Loucy (cell line): ENCODE measurements around the gene NCAPD2.

Experiments
- H2AFZ ChIP-seq: fragments of 200-600 bp; sonication (generic); 2 replicates; pipeline ENCODE4 v1.6.0; 2016; ENCODE audit warnings: antibody characterized with exemption, mild to moderate bottlenecking, low read length, moderate library complexity
- H3F3A ChIP-seq: fragments of 200-600 bp; 2 replicates; pipeline ENCODE4 v1.6.0; 2016; ENCODE audit warnings: antibody characterized with exemption, low read depth, mild to moderate bottlenecking
- H3K27me3 ChIP-seq: fragments of 200-600 bp; sonication (generic); 2 replicates; pipeline ENCODE4 v1.6.1; 2014; ENCODE audit warnings: low read length, mild to moderate bottlenecking; ENCODE audit not compliant: insufficient read depth, poor library complexity, severe bottlenecking
- H3K36me3 ChIP-seq: fragments of 200-600 bp; sonication (generic); 2 replicates; pipeline ENCODE4 v1.6.1; 2016; ENCODE audit warnings: low read length; ENCODE audit not compliant: insufficient read depth
- H3K4me1 ChIP-seq: fragments of 200-600 bp; sonication (generic); 2 replicates; pipeline ENCODE4 v1.5.1; 2014; ENCODE audit warnings: low read length, mild to moderate bottlenecking; ENCODE audit not compliant: insufficient read depth, poor library complexity, severe bottlenecking
- H3K4me2 ChIP-seq: fragments of 200-600 bp; sonication (generic); 2 replicates; pipeline ENCODE4 v1.6.0; 2014; ENCODE audit warnings: antibody characterized with exemption, low read length, low read depth, mild to moderate bottlenecking; ENCODE audit not compliant: poor library complexity, severe bottlenecking
- H3K4me3 ChIP-seq: fragments of 200-600 bp; sonication (generic); 2 replicates; pipeline ENCODE4 v1.5.1; 2014; ENCODE audit warnings: low read length, mild to moderate bottlenecking, mixed read lengths; ENCODE audit not compliant: poor library complexity, severe bottlenecking
- H3K79me2 ChIP-seq: fragments of 200-600 bp; sonication (generic); 2 replicates; pipeline ENCODE4 v1.6.1; 2014; ENCODE audit warnings: low read length; ENCODE audit not compliant: insufficient read depth
- H3K9ac ChIP-seq: fragments of 200-600 bp; sonication (generic); 2 replicates; pipeline ENCODE4 v1.6.0; 2014; ENCODE audit warnings: mild to moderate bottlenecking, low read depth, low read length, moderate library complexity; ENCODE audit not compliant: poor library complexity, severe bottlenecking
- H3K9me2 ChIP-seq: fragments of 200-600 bp; sonication (generic); replicated peaks from 2 replicates; pipeline ENCODE4 v1.6.1; 2016; ENCODE audit warnings: low read depth, low read length, mixed read lengths
- H3K9me3 ChIP-seq: fragments of 200-600 bp; sonication (generic); 2 replicates; pipeline ENCODE4 v1.6.1; 2014; ENCODE audit warnings: mild to moderate bottlenecking, antibody characterized with exemption, low read length, low read depth; ENCODE audit not compliant: insufficient read depth
- H4K20me1 ChIP-seq: fragments of 200-600 bp; sonication (generic); 2 replicates; pipeline ENCODE4 v1.6.0; 2014; ENCODE audit warnings: antibody characterized with exemption, low read length, mild to moderate bottlenecking; ENCODE audit not compliant: insufficient read depth, poor library complexity, severe bottlenecking
- EZH2phosphoT487 ChIP-seq: fragments of 200-600 bp; IDR thresholded peaks from 2 replicates; pipeline ENCODE4 v1.6.1; 2018; ENCODE audit warnings: antibody characterized with exemption, mild to moderate bottlenecking, moderate library complexity, borderline replicate concordance
- TF ChIP-seq, protein P1 (sequence below): fragments of 200-600 bp; sonication (generic); conservative IDR thresholded peaks from 2 replicates; pipeline ENCODE4 v1.5.1; 2014; ENCODE audit warnings: mild to moderate bottlenecking, antibody characterized with exemption, low read length

Gene NCAPD2

DNA sequence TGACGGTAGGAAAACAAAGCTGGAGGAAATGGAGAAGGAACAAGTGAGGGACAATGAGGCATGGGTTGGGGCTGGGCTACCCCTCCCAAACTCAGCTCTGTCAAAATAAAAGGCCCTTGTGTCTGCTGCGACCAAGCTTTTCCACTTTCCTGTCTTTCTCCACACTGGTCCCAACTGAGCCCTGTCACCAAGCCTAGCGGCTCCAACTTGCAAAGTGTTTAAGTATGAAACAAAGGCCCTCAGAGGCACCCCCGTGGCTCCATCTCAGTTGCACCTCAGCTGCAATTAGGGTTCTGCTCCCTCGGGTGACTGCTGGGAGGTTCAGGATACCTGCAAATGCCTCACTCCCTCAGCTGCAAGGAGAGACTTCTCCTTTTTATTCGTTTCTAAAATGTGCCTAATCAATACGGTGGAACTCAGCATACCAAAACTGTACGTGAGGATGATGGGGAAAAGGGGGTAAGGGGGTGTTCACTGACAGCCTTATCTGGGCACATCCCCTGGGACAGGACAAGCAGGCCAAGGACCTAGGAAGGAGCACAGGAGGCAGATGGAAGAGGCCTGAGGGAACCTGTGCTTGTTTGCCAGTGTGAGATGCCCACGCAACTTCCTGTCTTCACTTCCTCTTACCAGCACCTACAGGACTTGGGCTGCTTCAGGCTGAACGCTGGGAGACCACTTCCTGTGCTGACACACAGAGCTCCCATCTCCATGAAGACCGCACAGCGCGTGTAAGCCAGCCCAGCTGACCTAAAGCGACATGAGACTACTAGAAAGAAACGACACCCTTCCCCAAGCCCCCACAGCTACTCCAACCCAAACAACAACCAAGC, 32.3 kb upstream of the NCAPD2 start:
- TF ChIP-seq, protein P1, sequence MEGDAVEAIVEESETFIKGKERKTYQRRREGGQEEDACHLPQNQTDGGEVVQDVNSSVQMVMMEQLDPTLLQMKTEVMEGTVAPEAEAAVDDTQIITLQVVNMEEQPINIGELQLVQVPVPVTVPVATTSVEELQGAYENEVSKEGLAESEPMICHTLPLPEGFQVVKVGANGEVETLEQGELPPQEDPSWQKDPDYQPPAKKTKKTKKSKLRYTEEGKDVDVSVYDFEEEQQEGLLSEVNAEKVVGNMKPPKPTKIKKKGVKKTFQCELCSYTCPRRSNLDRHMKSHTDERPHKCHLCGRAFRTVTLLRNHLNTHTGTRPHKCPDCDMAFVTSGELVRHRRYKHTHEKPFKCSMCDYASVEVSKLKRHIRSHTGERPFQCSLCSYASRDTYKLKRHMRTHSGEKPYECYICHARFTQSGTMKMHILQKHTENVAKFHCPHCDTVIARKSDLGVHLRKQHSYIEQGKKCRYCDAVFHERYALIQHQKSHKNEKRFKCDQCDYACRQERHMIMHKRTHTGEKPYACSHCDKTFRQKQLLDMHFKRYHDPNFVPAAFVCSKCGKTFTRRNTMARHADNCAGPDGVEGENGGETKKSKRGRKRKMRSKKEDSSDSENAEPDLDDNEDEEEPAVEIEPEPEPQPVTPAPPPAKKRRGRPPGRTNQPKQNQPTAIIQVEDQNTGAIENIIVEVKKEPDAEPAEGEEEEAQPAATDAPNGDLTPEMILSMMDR: no peak
- no peak for TF ChIP-seq EZH2phosphoT487
- Histone ChIP-seq H3K4me1 (peaks cover 45% of the 10 kb centered on the region), H4K20me1 (no peaks in the 10 kb centered on the region), H3K4me2 (peak overlapping the region; percentile 89), H3K79me2 (peaks cover 33% of the 10 kb centered on the region), H2AFZ (no peak overlapping the region), H3K4me3 (peak overlapping the region; percentile 74), H3K9ac (peak overlapping the region; percentile 82), H3K27me3 (no peaks in the 10 kb centered on the region), H3F3A (peaks cover 10% of the 10 kb centered on the region; the same call in 1 of the 2 replicates), H3K36me3 (peaks cover 28% of the 10 kb centered on the region; the same call in 1 of the 2 replicates), H3K9me2 (no peaks in the 10 kb centered on the region), H3K9me3 (no peaks in the 10 kb centered on the region)

DNA sequence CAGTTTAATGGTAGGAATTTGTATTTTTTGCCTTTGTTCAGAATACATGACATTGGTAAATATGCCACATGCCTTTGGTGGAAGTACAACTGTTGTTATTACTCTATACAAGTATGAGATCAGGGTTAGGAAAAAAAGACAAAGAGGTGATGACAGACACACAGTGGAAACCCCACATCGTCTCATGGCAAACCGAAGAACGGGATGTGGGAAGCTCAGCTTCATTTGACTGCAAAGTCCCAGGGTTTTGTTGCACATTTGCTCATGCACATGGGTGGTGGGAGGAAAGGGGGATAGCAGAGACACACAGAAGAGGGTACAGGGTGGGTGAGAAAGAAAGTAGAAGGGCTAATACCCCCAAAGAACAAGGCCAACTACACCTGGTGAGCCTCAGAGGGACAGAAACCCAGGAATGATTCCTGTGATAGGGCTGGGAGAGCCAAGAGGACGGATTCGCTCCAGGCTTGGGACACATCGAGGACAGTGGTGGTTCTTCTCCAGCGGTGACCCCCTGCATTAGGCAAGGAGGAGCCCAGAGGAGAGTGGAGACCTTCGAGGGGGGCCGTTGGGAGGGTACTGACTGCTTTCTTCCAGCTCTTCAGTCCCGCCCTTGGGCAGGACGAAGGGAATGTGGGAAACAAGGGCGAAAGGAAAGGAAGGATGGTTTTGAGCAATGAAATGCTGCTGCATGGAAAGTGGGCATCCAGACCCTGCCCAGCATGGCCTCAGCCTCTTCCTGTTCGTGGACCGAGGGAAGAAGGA, 31.5 kb upstream of the NCAPD2 start:
- Histone ChIP-seq H3K4me1 (peaks cover 45% of the 10 kb centered on the region), H4K20me1 (no peaks in the 10 kb centered on the region), H3K9me2 (no peaks in the 10 kb centered on the region), H3K9me3 (no peaks in the 10 kb centered on the region), H3K36me3 (peaks cover 24% of the 10 kb centered on the region; the same call in 1 of the 2 replicates), H3K4me2 (peak overlapping the region; percentile 89), H3K79me2 (peaks cover 35% of the 10 kb centered on the region), H3K9ac (peak overlapping the region; percentile 82), H3K27me3 (no peaks in the 10 kb centered on the region), H2AFZ (no peak overlapping the region), H3K4me3 (peak overlapping the region; percentile 74), H3F3A (peaks cover 10% of the 10 kb centered on the region; the same call in 1 of the 2 replicates)
- TF ChIP-seq EZH2phosphoT487: no peak
- TF ChIP-seq, protein P1: no peak

DNA sequence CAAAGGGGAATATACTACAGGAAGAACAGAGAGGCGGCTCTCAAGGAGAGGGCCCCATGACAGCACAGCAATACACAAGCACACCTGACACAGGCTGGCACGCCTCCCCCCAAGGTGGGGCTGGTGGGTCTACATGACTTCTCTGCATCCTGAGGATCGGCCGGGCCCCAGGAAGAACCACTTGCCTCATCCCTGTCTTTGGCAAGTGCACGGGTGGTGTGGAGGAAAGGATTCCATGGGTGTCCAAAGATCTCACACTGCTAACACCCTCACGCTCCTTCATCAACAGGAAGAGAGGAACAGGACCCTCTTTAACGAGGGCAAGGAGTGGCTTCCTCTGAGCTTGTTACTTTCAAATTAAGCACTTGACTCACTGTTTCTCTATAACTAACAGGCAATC, 30.7 kb upstream of the NCAPD2 start:
- no peak overlapping the region for H2AFZ ChIP-seq
- H3K36me3 ChIP-seq: peaks cover 19% of the 10 kb centered on the region; the same call in 1 of the 2 replicates
- H3F3A ChIP-seq: peaks cover 10% of the 10 kb centered on the region; the same call in 1 of the 2 replicates
- H3K4me1 ChIP-seq: peaks cover 48% of the 10 kb centered on the region
- peaks cover 43% of the 10 kb centered on the region for H3K79me2 ChIP-seq
- no peaks in the 10 kb centered on the region for H3K9me2 ChIP-seq
- H4K20me1 ChIP-seq: no peaks in the 10 kb centered on the region
- TF ChIP-seq, protein P1: no peak
- no peak for TF ChIP-seq EZH2phosphoT487
- H3K9me3 ChIP-seq: no peaks in the 10 kb centered on the region
- H3K4me3 ChIP-seq: peak overlapping the region; percentile 74
- peak overlapping the region; percentile 82 for H3K9ac ChIP-seq
- H3K4me2 ChIP-seq: peak overlapping the region; percentile 89
- no peaks in the 10 kb centered on the region for H3K27me3 ChIP-seq
